GDM1 (cell line): ENCODE results near the gene TXNRD2.
A peak's percentile ranks its signal among the peaks of the same experiment; 100 is the strongest.

ENCODE experiments used
- DNase-seq: peaks from one replicate; lab custom pipeline; 2025; lab: John Stamatoyannopoulos, UW

Gene TXNRD2

DNA sequence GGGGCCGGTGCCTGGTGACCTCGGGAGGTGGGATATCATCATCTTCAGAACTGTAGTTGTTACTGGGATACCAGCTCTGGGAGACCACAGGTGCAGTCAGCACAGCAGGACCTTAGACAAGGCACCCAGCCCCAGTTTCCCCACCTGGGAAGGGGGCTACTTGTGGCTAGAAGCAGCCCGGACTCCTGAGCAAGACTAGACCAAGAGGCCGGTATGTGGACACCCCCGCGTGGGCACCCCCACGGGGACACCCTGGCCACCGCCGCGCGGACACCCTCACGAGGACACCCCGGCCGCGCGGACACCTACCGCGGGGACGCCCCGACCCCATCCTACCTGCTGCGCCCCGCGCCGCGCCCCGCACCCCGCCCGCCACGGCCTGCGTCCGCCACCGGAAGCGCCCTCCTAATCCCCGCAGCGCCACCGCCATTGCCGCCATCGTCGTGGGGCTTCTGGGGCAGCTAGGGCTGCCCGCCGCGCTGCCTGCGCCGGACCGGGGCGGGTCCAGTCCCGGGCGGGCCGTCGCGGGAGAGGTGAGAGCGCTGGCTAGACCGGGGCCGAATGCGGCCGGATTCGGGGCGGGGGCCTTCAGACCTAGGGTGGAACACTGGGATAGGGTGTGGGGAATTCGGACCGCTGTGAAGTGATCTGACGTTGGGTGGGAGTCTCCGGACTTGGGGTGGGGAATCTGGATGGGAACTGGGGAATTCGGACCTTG is at the start of gene TXNRD2, which contains the start of gene COMT:
TSS of gene TXNRD2 (minus strand) at position 454 of the 718 bp plus-strand sequence. CDS start at position 439, 15 bp downstream.
TSS of gene COMT (plus strand) at position 408 of the 718 bp plus-strand sequence. CDS start 20,755 bp downstream, outside the sequence.
- peak; percentile 38 for DNase-seq

DNA sequence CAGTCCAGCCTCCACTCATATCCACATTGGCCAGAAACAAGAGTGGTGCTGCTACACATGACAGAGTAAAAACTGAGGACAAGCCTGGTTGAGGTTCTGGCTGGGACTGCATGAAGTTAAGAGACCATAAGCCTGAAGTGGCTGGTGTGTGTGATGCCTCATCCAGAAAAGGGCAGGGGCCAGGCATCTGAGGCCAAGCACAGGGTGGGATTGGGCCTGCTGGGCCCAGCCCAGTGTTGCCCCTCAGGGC is 49.7 kb upstream of the TXNRD2 start:
- DNase-seq, result no peak

DNA sequence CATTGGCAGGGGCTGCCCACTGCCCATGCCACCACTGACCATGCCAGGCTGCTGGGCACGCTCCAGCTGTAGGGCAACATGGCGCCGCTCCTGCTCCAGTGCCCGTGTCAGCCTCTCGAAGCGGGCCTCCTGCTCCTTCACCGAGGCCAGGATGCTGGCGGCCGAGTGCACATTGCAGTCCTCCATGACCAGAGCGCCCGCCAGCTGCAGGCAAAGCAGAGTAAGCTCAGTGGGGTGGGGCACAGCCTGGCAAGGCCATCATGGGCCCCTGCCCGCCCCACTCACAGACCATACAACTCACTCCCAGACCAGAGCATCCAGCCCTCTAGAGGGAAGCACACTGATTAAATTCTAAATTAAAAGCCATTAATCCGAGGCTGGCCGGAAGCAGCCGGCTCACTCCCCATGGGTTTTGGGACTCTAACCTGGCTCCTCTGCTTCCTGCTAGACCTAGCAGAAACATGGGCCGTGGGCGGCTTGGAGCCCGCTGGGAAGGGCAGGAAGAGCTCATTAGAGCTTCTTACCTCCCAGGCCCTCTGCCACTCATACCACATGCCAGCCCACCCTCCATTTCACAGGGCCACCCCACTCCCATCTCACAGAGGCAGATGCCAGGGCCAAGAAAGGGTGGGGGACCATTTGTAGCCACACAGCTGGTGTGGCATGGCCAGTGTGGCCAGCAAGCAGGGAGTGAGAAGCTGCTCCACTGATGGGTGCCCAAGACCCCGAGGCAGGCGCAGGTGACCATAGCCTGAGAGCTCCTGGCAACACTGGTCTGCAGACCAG is 49.2 kb upstream of the TXNRD2 start:
- no peak for DNase-seq

DNA sequence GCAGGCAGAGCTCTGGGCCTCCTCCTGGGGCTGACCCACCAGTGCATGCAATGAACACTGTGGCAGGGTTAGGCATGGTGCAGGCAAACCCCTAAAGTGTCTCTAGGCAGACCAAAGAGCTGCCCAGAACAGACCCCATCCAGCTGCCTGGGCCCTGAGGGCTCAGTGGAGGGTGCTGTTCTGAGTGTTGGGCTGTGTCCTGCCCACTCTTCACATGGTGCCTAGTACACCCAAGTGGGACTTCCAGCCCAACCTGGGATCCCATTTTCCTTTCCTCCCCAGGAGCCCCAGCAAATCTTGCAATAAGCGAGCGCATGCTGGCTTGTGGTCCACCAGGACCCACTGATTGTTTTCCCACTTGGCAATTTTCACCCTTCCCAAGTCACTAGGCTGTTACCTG is 48.6 kb upstream of the TXNRD2 start:
- no peak for DNase-seq

DNA sequence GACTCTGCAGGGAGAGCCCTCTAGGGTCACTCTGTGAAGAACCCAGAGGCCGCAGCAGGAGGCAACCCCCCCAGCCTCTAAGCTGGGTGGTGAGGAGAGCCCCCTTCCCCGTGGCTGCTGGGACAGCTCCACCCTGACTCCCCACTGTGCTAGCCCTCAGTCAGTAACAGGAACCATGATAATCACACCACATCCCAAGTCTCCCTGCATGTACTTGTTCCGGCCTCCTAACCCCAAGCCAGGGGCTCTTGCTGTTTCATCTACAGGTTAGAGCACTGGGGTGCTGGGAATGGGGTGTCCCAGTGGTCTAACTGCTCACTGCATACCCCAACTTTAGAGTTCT is 48.1 kb upstream of the TXNRD2 start:
- DNase-seq, result no peak

DNA sequence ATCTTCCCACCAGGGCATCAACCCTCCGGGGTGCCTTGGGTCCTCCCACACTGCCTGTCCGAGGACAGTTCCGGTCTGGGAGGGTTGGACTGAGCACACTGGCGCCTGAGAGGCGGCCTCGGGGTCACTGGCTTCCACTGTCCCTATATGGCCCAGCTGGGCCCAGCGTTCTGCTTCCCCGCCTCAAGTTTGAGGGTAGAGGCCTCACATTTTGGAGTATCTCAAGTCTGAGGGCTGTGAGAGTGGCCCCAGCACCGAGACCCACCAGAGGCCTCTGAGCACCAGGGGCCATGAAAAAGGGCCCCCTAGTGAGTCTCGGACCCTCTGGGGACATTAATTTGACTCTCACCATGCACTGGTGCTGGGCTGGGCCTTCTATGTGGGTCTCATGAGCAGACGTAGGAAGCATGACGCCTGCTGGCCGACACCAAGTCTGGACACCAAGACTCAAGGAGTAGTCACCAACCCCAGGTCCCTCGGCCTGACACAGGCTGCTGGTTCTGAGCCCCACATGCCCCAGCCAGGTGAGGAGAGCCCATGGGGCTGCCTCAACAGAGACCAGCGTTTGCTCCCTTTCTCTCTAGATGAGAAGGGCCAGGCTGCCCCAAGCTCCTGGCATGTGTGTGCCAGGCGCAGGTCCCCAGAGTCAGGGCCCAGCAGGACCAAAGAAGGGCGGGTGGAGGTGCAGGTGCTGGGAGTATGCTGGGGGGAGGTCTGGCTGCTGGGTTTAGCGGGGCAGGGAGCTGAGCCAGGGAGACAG is 47.5 kb upstream of the TXNRD2 start:
- no peak for DNase-seq

DNA sequence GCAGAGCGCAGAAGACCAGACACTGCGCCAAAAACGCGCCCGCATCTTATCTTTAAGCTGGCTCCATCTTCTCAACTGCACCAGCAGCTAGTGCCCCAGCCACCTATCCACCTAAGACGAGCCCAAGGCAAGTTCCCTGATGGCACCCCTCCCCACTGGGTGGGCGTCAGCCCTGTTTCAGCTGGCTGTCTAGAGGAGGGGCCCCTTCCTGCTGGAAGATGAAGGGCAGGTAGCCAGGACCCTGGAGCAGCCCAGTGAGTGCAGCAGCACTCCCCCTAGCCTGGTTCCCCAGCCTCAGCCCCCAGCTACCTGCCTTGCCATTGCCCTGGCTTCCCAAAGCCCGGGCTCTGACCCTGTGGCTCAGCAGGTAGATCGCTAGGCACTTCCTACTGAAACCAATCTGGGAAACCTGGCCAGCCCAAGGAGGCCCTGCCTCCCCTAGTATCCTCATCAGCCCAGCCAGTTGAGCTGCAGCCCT is 46.8 kb upstream of the TXNRD2 start:
- no peak for DNase-seq

DNA sequence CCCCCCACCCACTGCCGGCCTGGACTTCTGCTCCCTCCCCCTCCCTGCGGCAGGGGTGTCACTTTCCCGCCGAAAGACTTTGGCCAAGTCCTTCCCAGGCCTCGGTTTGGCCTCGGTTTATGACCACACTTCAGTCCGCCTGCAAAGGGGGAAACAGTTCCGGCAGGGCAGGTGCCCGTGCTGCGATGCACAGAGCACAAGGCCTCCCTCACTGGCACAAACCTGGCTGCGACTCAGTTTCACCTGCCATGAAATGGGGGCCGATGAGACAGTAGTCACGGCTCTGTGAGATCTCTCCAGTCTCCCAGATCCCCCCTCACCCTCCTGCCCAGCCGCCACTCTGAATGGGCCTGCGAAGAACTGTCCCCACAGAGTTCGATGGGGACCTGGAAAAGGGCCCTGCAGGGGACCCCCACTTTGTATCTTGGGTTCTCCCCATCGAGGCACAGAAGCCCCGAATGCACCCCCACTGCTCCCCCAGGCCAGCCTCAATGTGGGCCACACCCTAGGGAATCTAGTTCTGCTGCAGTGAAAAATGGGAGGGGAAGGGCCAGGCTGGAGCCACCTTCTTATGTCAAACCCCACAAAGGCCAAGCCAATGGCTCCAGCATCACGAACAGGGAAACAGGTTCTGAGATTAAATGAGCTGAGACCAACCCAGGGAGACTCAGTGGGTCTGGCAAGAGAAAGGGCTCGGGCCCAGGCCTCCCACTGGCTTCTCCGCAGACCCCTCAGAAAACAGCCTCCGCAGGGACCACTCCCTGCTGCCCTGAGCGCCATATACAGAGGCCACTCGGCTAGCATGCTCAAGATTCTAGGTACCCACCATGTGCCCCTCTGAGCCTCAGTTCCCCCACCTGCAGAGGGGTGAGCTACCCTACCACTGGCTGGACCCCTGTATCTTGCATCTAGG is 46.0 kb upstream of the TXNRD2 start:
- no peak for DNase-seq

DNA sequence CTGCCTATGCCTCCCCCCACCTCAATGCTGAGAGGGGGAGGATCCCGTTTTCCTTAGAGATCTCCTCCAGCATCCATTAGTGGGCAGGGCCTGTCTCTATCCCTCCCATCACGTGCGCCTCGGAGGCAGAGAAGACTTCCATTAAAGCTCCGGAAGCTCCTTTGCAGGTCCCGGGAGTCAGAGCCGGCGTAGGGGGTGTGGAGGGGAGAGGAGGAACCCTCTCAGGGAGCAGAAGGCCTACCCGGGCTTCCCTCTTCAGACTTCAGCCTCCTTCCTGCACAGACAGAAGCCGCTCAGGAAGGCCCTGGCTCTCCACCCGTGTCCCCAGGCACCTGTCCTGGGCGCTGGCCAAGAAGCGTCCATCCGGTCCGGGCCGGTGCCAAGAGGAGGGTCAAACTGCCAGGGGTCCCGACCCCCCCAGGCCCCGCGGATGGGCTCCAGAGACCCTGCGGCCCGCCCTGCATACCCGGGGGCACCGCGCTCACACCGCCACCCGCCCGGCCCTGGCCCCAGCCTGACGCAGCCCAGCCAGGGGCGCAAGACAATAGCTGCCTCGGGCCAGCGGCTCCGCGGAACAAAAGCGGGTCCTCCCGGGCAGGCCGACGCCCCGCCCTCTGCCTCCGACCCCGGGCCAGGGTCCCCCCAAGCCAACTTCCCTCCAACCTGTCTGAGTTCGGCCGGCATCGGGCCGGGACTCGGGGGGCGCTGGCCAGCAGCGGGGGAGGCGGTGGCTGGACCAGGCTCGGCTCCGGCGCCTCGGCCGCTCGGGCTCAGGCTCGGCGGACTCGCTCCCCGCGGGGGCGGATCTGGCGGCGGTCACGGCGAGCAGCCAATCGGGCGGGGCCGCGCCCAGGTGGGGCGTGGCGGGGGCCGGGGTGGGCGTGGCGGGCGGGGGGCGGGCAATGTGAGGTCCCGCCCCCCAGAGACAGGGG is 45.1 kb upstream of the TXNRD2 start:
- peak; percentile 45 for DNase-seq

DNA sequence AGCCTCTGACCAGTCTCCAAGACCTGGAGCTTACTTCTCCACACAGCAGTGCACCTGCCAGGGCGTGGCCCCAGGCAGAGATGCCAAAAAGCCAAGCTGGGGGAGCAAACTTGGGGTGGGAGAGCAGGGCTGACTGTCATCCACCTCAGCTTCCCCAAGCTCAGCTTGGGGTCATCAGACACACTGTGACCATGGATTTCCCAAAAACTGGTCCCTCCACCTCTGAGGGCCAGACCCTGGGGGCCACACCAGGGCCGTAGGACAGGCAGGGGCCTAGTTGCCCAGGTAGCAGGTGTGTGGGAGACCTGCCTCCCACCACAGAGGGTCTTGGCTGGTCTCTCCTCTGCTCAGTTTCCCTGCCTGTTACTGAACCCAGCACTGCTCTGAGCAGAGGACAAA is 44.4 kb upstream of the TXNRD2 start:
- DNase-seq, result no peak

DNA sequence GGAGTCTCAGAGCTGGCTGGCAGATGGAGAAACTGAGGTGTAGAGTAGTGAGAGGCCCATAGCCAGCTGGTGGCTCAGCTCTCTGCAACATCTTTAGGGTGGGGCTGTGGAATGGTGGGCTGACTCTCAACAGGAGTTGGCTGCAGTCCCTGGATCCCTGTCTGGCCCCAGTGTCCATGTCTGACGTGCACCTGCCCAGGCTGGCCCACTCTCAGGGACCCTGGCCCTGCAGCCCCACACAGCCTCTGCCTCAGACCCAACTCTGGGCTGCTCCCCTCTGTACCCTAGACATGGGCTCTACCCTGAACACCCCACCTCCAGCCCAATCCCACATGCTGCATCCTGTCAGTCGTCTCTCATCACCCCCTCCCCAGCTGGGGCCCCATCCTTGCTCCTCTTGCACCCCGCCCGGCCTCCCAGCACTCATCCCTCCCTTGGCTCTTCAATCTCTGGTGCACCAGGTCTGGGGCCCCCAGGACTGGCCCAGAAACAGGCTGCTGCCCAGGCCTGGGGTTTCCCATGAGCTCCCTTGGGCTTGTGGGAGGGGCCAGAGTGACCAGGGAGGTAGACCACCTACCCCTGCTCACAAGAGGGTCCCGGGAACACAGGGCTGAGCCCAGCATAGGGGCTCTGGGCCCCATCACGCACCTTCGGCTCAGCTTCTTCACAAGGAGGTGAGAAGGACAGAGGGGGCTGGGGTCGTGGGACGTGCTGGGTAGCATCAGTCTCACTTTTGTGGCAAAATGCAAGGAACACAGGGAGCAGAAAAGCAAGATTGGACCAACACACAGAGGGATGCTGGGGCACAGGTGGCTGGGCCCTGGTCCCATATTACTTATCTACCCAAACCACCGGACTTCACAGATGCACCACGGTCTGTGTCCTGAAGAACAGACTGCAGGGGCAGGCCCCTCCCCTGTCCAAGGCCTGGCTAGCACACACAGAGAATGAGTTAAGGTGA is 43.5 kb upstream of the TXNRD2 start:
- DNase-seq, result no peak

DNA sequence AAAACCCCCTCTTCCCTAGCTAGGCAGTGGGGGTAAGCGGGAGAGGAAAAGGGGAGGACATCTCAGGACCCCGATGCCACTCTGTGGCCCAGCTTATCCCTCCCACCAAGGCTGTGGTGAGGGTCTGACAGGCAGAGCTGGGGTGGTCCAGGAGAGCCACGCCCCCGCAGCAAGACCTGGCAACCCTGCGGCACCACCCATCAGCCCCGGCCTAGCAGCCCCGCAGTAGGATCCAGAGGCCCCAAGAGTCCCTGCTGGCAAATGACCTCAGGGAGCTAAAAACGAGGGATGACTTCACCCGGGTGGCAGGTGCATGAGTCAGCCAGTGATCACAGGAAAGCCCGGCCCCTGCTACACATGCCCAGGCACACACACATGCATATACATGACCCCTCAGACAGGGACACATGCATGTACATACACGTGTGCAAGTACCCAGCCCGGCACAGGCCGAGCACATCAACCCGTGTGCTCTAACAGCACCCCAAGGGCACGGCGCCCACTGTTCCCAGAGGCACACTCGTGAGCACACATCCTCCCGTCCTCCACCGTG is 42.7 kb upstream of the TXNRD2 start:
- DNase-seq, result no peak

DNA sequence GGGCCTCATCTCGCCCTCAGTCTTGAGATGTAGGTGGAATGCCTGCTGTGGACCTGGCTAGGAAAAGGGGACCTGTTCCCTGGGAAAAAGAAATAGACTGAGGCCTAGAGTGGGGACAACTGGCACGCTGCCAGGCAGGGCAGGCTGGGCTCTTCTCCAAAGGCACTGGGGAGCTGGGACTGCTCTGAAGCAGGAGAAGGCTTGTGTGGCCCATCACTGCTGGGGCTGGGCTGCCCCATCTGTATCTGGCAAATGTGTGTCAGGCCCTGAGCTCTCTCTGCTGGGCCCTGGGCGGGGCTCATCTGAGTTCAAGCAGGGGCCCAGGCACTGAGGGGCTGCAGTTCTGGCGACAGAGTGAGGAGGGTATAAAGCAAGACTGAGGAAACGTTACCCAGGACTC is 42.1 kb upstream of the TXNRD2 start:
- DNase-seq, result no peak

DNA sequence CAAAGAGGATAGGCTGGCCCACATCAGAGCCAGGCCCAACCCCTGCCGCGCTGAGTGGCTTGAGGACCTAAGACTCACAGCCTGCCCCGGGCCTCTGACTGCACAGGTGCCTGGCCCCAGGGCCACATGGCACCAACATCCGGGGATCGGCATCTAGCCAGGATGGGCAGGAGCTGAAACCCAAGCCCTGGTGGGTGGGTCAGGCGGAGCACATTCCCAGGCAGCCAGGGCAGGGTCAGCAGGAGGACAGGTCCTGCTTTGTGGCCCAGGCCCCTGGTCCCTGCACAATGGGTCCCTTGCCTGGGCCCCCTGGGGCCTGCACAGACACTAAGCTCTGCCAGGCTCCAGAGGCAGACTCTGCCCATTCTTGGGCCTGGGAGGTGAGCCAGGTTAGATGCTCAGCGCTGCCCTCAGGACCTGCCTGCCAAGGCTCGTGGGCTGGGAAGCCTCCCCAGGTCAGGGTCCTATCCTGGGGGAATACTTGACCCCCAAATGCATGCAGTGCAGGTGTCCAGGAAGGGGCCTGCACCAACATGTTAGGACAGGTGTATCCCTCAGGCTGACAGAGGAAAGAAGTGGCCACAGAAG is 41.5 kb upstream of the TXNRD2 start:
- no peak for DNase-seq

DNA sequence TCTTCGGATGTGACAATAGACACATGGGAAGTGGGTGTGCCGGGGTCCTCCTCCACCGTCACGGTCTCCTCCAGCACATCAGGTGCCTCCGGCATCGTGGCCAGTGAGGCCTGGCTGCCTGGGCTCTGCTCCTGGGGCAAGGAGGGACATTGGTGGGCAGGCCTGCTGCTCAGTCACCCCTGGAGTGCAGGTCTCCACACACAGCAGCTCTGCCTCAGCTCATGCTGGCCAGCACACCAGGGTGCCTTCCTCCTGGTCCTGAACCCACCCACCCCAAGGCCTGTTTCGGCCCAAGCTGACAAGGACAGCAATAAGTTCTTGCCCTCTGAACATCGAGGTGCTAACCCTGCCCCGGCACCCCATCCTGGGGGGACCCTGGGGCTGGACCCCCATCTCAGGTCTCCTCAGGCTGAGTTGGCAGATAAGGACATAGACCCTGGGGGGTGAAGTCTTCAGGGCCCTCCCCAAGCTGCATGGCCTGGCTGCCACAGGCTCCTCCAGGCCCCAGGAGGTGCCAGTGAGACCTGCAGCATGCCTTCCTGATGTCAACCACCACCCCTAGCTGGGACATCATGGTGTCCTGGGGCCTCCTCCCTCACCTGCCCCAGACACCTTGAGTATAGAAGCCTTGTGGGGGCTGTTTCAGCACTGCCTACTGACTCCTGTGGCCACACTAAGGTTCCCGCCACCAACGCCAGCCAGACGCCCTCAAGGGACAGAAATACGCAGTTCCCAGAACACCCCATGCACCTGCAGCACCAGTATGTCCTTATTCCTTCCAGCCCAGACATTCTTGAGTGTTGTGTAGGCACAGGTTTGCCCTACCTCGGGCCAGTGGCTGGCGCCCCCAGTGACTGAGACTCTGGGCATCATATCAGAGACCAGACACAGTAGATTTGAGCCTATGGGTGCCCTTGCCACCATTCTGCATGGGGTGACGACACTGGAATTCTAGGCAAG is 40.6 kb upstream of the TXNRD2 start:
- DNase-seq, result no peak

DNA sequence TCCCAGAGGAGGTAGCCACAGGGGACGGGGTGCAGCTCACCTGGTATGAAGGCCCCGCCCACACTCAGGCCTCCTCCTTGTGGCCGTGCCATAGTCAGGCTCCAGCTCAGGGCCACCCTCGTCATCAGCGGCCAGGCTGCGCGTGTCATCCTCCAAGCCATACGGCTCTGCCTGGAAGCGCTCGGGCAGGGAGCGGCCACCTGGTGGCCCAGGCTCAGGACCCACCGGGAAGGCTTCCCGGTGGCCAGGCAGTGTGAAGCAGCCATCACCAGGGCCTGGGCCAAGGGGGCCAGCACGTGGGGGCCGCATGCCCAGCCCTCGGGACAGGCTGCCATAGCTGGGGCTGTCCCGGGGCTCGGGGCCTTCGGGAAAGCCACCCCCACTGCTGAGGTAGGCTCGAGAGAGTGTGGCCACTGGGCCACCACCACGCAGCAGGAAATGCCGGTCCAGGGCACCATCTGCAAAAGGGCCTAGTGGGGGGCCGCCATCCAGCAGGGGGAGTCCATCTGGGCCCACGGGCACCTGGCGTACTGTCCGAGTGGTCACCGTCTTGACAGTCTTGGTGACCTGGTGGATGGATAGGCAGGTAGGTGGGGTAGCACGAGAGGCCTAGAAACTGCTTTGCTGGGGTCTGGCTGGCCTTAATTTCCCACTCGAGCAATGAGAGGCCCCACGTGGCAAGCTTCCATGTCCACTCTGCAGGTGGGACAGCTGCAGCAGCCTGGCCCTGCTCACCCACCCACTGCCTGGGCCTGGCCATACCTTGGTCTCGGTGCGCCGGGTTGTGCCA is 39.7 kb upstream of the TXNRD2 start:
- DNase-seq, result no peak

DNA sequence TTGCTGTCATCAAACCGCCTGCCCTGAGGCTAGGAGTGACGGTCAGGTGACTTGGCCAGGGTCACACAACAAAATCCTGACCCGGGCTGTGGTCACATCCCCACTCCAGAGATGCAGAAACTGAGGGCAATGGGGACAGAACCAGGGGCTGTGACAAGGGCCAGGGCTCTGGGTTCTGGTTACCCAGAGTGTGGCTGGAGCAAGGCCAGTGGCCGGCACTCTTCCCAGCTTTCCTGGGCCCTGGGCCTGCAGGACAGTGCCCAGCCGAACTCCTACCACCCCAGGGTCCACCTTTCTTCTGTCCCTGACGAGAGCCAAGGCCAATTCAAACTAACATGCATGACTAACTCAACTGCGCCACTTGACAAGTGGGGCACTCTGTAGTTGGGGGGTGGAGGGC is 39.1 kb upstream of the TXNRD2 start:
- no peak for DNase-seq
